HG03066 (cell line): ENCODE results near the gene GRIN2A.
"Not testable (repeated sequence)": the region's sequence is repeated elsewhere in the genome, so short reads cannot be mapped to it uniquely, and the experiment has no call there.

Source experiments
- ATAC-seq: cut with Tn5 transposase; IDR thresholded peaks from one replicate; pipeline ENCODE4 v1.9.1; 2021; ENCODE audit warnings: low read depth; ENCODE audit not compliant: unreplicated experiment

The GRIN2A gene

DNA sequence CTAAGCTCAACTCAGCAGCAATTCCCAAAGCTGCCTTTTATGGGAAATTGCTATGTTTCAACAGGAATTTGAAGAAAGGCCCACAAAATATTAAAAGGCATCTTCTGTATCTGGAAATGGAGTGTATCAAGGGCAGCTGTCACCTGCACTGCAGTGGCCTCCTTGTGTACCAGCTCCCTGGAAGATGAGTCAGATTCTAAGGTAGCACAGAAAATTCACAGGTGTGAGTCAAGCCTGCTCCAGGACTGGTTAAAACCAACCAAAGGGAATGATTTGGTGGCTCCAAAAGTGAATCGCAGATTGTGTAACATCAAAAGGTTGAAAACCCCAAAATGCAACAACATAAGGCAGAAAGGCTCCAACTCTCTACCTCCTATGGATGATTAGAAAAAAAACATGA lies 296.4 kb downstream of the GRIN2A start:
- no peak for ATAC-seq

DNA sequence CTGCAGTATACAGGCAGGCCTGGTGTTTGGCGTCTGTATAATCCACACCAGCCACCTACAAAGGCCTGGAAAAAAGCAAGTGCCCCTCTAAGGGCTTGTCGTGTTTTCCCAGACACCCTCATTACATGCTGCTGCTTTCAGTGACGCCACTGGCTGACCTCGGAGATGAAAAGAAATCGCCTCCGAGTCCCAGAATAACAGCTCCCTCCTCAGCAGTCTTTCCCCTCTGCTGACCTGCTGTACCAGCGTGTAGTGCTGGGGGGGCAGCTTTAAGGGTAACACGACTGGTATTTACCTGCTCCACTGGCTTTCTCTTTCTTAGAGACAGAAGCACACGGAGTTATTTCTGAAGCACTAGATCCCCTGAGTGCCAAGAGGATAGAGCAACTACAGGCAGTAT lies 296.8 kb downstream of the GRIN2A start:
- ATAC-seq = no peak

DNA sequence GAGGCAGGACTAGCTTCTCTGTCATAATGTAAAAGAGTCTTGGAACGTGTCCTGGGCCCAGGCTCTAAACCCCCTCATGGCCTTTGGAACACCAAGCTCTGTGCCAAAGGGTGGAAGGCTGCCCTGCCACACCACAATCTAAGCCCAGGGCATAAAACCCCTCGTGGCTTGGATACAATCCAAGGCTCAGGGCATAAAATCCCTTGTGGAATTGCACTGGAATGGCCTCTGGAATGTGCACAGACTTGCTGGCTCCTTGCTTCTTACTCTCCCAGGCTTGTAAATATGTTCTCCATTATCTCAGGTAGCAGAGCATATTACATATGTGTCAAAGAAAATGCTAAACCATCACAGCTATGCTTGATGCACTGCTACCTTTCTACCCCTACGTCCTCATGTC lies 306.2 kb downstream of the GRIN2A start:
- not testable (repeated sequence) for ATAC-seq

DNA sequence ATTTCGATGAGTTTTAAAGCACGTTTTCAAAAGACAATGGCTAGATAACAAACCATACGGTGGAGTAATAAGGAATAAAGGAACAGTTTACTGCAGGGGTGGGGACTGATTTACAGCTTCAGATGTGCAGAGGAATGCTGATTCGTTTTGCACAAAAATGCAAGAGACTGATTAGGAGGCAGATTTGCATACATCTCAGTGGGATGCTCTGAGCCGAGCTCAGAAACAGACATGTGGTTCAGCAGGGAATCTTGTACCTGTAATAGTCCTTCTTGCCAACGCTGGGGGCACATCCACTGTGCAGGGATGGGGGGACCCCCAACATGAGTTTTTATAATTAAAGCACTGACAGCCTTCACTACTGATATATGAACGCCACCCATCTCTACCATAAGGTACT lies 308.0 kb downstream of the GRIN2A start:
- ATAC-seq = no peak

DNA sequence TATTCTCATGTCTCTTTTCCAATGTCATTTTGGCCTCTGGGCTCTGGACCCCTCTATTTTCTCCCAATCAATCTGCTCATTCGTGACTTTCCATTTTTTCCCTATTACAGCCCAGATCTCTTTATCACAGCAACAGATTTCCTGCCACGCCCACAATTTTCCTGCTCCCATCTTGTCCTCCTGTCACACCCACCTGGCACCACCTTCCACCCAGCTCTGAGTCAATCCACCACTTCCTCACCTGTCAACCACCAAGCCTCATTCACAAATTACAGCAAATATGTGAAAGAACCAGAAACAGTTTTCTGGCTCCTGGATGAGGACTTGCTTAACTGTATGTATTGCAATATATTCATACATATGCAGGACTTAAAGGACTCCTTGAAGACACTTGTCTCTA lies 311.3 kb downstream of the GRIN2A start:
- ATAC-seq = no peak

DNA sequence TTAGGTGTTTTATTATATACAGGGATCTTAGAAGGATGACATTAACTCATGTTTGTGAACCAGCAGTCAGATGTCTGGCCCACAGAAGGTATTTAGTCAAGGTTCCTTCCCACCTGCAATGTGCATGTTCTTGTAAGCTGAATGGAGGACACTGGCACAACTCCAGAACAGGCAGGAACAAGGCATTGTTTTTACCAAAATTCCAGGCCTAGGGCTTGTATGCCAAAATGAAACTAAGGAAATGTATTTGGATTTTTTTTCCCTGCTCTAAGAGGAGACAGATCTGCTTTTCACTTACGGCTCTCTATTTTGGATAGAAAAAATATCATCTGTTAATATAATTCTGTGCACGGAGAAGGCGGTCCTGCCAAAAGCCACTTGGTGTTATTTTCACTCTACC lies 312.5 kb downstream of the GRIN2A start:
- no peak for ATAC-seq

DNA sequence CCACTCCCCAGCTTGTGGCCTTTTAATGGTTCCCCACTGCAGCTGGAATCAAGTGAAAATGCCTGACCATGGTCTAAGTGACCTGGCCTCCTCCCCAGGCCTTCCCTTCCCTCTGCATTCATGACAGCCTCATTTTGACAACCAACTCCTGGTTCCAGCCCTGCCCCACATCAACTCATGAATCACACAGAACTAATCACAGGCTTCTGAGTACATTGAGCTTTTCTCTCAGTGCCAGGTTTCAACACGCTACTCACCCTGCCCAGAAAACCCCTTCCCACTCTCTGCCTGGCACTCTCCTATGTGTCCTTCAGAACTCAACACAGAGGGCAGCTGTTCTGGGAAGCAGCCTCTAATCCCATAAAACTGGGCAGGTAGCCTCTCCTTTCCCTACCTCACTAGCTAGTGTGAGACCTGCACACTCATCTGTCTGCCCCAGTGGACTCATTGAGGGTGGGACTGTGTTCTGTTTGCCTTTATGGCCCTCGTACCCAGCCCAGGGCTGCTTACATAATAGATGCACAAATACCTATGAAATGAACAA lies 313.6 kb downstream of the GRIN2A start:
- ATAC-seq = no peak

DNA sequence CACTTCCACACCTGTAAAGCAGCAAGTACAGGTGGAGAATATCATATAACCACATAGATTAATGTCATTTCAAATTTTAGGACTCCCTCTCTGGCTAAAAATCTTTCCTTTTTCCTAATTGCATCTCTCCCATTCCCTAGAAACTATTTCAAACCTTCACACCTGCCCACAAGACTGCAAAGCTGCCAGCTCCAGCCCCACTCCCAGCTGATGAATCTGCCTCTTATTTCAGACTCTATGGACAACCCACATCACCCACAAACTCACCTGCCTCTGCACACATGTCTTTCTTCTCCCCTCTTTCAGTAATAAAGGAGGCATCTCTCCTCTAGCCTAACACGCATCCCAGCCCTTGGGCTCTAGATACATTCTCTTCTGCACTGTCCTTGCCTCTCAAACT lies 315.1 kb downstream of the GRIN2A start:
- ATAC-seq = no peak

DNA sequence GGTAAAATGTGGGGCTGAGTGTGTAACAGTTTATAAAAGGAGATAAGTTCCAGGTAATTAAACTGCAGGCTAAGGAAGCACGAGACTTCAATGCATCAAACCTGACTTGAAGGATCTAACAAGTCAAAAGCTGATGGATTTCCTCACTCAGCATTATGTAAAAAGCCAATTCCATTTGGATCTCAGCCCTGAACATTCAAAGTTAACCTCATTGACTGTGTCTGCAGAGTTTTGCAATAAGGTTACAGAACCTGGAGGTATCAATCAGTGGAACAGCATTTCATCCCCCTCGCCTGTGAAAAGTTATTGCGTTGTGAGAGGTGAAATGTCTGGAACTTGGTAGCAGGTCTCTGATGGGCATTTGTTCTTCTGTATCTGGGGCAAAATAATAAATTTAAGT lies 317.8 kb downstream of the GRIN2A start:
- no peak for ATAC-seq

DNA sequence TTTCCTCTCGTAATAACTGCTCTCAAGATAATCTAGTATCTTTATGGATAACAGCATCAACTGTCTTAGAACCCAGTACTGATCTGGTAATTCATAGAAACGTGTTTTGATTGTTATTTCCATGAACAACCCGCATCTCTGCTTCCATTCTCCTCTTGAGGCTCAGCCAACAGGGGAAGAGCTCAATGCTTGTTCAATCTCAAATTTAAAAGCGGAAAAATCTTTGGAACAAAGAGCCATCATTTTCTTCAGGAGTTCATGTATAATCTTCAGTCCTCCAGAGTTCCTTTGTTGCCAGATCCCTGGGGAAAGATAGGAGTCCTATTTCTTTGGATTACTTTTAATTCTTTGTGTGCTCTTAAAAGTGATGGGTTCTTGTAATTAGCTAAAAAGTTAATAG lies 319.9 kb downstream of the GRIN2A start:
- no peak for ATAC-seq

DNA sequence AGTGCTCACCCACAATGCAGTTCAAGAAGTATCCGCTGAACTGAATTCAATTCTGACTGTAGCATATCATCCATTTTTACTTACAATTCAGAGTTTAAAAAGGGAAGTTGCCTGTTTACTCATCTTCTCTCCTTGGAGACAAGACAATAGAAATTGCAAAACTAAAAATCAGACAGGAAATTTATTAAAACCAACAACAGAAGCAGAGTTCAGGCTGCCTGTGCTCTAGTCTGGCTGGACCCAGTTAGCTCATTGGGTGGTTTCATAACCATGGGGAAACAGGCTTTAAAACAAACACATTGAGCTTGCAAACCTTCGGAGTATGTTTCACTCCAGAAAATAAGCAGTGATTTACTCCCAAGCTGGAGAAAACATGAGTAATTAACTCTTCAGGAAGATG lies 321.4 kb downstream of the GRIN2A start:
- ATAC-seq = no peak

DNA sequence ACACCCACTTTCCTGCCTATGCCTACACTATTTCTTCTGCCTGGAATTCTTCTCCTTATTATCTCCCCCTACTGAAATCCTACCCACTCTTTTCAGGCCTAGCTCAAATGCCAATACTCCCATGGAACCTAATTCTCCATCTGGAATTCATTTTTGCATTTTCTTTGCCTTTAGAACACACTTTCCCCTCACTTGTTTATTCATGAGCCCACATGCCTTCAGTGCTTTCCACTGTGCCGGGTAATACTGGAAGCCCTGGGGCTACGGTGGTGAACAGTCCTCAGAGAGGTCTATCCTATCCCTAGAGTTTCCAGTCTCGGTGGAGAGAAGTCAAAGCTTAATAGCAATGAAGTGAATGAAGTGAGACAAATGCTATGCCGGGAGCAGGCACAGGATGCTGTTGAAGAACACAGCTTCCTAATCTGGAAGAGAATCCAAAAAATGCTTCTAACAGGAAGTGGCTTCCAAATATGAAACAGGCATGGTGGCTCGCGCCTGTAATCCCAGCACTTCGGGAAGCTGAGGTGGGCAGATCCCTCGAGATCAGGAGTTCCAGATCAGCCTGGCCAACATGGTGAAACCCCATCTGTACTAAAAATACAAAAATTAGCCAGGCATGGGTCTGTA lies 322.4 kb downstream of the GRIN2A start:
- ATAC-seq = no peak

DNA sequence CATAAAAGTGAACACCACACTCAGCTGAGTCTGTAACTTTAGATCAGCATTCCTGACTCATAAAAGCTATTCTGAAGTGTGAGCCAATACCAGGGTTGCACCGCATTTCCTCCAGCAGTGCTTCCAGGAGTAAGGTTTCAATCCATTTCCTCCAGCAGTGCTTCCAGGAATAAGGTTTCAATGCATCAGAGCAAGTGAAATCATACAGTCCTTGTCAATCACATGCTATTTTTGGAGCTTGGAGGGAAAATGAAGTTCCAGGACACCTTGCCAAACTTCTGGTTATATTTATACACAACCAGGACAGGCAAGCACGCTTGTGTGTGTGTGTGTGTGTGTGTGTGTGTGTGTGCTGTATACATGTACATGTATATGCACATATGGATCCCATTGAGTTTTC lies 327.6 kb downstream of the GRIN2A start:
- ATAC-seq = no peak

DNA sequence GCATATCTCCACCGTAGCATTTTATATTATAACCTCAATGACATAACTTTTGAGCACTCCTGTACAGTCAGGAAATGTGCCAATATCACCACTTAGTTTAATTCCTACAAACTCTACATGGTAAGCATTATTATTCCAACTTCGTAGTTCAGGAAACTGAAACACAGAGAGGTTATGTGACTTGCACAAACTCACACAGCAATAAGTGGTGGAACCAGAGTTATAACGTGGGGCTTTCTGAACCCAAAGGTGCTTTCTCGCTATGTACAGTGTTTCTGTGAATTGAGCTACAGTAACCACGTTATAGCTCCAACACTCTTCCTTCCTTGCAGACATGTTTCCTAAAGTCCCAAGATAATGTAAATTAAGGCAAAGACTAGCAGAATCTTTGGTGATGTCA lies 330.2 kb downstream of the GRIN2A start:
- ATAC-seq = no peak

DNA sequence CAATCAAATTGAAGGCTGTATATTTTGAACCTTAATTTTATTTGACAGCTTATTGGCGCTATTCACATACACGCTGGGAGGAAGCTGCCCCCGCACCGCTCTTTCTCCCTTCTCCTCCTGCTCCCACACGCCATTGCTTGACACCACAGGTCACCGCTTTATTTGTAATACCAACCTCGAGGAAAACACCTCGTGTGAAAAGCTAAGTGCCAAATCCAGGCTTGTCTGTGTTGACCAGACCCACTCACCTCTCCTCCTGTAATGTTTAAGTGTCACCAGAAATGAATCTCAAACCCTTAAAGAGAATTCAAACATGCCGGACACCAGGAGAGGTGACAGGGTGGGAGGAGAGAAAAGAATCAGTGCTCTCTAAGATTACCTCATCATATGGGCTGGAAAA lies 331.4 kb downstream of the GRIN2A start:
- ATAC-seq = no peak

DNA sequence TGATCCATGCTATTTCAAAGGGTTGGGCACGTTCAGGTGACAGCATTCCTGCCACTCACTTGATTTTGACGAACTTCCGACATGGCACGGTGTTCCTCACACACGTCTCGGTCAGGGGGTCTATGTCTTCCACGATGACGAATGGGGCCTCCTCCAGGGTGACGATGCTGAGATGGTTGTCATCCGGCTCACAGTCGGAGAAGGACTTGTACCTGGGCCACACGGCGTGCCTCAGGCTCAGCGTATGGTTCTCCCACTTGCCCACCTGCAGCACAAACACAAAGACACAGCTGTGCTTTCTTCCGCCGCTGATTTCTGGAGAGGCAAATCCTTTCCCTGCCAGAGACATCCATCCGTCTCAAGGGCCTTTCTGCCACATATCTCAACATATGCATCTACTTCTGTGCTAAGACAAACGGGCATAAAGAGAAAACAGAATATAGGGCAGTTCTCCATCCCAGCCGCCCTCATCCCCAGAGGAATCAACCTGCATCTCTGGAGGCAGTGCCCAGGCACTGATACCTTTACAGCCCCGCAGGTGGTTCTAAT lies 332.5 kb downstream of the GRIN2A start:
- no peak for ATAC-seq

DNA sequence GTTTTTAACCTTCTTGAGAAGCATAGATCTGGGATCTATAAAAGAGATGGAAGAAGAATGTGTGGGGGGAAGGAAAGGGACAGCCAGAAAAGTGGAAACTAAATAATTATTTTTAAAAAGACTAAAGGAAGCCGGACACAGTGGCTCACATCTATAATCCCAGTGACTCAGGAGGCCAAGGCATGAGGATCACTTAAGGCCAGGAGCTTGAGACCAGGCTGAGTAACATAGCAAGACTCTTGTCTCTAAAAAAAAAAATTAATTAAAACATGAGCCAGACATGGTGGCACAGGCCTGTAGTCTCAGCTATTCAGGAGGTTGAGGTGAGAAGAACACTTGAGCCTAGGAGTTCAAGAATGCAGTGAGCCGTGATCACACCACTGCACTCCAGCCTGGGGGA lies 335.1 kb downstream of the GRIN2A start:
- no peak for ATAC-seq

DNA sequence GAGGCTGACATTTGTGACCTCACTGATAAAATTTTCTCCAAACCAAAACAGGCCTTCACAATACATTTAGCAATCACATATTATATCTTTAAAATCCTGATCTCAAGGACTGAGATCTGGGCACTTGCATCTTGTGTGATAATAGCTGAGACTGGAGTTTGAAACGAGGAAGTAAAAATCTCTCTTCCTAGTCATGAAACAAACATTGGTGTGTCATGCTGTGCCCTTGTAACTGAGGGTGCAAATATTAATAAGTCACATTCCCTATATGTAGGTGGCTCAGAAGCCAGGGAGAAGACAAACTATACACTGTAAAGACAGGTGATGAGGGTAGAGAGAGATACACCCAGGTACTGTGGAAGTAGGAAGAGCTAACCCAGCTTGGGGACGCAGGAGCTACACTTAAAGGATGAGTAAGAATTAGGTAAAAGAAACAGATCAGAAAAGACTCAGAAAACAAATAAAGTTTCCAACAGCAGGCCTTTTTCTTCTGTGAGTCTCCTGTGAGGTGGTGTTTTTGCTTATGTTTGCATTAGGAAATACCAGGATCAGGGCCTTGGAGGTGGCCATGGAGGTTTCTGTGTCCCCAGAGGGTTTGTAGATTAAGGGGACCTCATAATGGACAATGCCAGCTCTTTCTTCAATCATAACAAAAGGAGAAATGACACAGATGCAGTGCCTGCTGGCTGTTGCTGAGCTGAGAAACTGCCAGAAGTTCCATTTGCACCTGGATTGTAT lies 335.7 kb downstream of the GRIN2A start:
- ATAC-seq = no peak

DNA sequence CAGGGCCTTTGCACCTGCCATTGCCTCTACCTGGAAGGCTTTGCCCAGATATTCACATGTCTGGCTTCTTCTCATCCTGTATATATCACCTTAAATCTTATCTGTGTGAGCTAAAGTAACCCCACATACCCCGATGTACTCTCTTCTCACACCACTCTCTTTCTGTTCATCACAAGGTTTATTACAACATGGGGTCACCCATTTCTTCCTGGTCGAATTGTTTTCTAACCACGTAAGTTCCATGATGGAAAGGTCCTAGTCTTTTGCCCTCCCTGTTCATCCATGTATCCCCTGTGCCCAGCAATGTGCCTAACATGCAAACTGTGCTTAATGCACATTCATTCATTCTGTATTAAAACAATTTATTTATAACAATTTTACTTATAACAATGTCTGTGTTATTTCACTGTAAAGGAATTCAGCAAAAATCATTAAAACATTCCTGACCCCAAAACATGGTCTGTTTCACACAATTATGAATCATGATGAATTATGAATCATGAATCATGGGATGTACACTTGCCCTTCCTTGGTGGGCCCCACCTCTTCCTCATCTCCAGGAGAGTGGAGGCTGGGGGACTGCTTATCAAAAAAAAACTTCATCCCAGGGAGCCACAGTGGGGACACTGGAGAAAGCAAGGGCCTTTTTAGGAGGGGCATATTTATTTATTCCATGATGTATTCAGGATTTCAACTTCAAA lies 336.4 kb downstream of the GRIN2A start:
- no peak for ATAC-seq

DNA sequence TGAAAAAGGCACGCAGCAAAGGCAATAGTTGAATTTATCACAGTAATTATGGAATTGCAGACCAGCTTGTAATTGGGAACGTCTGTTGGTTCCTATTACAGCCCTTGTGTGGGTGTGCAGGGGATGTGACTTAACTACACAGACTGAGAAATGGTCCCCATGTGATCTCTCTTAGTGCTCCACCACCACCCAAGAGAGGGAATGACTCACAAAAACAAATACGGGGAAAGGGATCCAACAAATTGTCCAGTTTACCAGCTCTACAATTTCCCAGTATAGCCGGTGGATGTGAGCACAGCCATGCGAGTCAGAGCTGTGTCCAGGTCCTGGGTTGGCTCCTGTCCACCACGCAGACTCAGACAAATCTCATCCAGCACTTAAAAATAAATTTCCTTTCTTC lies 337.9 kb downstream of the GRIN2A start:
- ATAC-seq = no peak

DNA sequence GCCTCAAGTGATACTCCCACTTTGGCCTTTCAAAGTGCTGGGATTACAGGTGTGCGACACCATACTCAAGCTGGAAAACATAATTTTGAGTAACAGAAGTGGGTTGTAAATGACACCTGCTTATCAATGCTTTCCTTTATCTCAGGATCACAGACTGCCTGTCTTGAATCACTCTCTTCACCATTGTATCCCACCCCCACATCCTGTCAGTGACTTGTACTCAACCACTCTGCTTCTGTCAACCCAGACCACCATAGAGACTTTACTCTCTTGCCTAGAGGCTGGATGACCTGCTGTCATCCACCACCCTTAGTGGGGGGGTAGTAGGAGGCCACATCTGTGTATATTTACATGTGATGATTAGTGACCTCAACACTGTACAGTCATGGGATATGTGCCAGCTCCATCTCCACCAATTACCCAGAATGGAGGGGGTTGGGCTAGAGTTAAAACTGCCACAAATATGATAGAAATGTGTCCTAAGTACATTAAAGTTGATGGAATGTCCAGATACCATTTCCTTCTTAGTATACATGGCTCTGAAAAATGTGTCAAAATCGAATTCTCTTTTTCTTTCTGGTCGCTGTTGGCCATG lies 338.7 kb downstream of the GRIN2A start:
- ATAC-seq = no peak
